HepG2 (cell line): ENCODE data around the gene PHRF1. TPM values are rescaled to one million over a fixed set of nuclear protein-coding genes. Genes with fewer than 3 reads are reported as not detected.

ENCODE experiments used
- AGO1 ChIP-seq: fragments of 200-400 bp; formaldehyde crosslinking; IDR thresholded peaks from 2 replicates; pipeline ENCODE4 v1.6.1; 2017; ENCODE audit warnings: mild to moderate bottlenecking, low read depth, low read length, moderate library complexity; ENCODE audit not compliant: poor library complexity, severe bottlenecking
- ASH2L ChIP-seq: fragments of 300-600, 200-600 bp; sonication (generic); IDR thresholded peaks from 2 replicates; pipeline ENCODE4 v1.7.0; 2017; ENCODE audit warnings: low read depth, mild to moderate bottlenecking, moderate library complexity, mixed read lengths, low read length; ENCODE audit not compliant: insufficient read length
- ELF1 ChIP-seq: sonication (generic); formaldehyde crosslinking; IDR thresholded peaks from 2 replicates; pipeline ENCODE4 v1.4.0; 2020; ENCODE audit warnings: missing genetic modification reagents
- ERF ChIP-seq: IDR thresholded peaks from 2 replicates; pipeline ENCODE4 v1.6.1; 2018; ENCODE audit warnings: missing biosample characterization, missing genetic modification reagents
- ESRRA ChIP-seq: sonication (generic); formaldehyde crosslinking; IDR thresholded peaks from 2 replicates; pipeline ENCODE4 v1.5.1; 2020; ENCODE audit warnings: mild to moderate bottlenecking, low read depth, missing genetic modification reagents
- GPN1 ChIP-seq: sonication (generic); formaldehyde crosslinking; IDR thresholded peaks from 2 replicates; pipeline ENCODE4 v1.5.1; 2020; ENCODE audit warnings: missing genetic modification reagents, borderline replicate concordance
- HOXA3 ChIP-seq: sonication (generic); formaldehyde crosslinking; IDR thresholded peaks from 2 replicates; pipeline ENCODE4 v1.5.0; 2020; ENCODE audit warnings: missing genetic modification reagents
- KLF6 ChIP-seq: IDR thresholded peaks from 2 replicates; pipeline ENCODE4 v1.8.0; 2016; ENCODE audit warnings: missing biosample characterization, missing genetic modification reagents
- NFYB ChIP-seq: sonication (generic); formaldehyde crosslinking; IDR thresholded peaks from 2 replicates; pipeline ENCODE4 v1.4.0; 2020; ENCODE audit warnings: missing genetic modification reagents
- NR2C2 ChIP-seq: sonication (generic); formaldehyde crosslinking; IDR thresholded peaks from 2 replicates; pipeline ENCODE4 v1.4.0; 2020; ENCODE audit warnings: missing genetic modification reagents, mild to moderate bottlenecking, moderate library complexity, borderline replicate concordance
- NR2F1 ChIP-seq, 2 experiments: fragments of 450-650 bp in 1 of 2; formaldehyde crosslinking in 1 of 2; IDR thresholded peaks; 2 replicates each; pipeline versions ENCODE4 v1.5.0 to v1.6.1; 2016 to 2020; ENCODE audit warnings: mild to moderate bottlenecking in 1 of 2, missing compliant biosample characterization in 1 of 2, missing genetic modification reagents in 1 of 2, moderate library complexity in 1 of 2
- PCBP1 ChIP-seq: fragments of 200-400 bp; formaldehyde crosslinking; IDR thresholded peaks from 2 replicates; pipeline ENCODE4 v1.6.1; 2017; ENCODE audit warnings: mild to moderate bottlenecking, low read depth, low read length, borderline replicate concordance
- POLR2G ChIP-seq: fragments of 200-400 bp; formaldehyde crosslinking; IDR thresholded peaks from 2 replicates; pipeline ENCODE4 v1.6.1; 2018; ENCODE audit warnings: mild to moderate bottlenecking, low read depth, low read length, moderate library complexity
- TP53 ChIP-seq: sonication (generic); formaldehyde crosslinking; conservative IDR thresholded peaks from 2 replicates; pipeline ENCODE4 v1.4.0; 2020; ENCODE audit warnings: missing genetic modification reagents
- ZNF124 ChIP-seq: sonication (generic); formaldehyde crosslinking; IDR thresholded peaks from 2 replicates; pipeline ENCODE4 v1.4.0; 2020; ENCODE audit warnings: missing genetic modification reagents
- ZNF563 ChIP-seq: sonication (generic); formaldehyde crosslinking; IDR thresholded peaks from 2 replicates; pipeline ENCODE4 v1.8.0; 2022; ENCODE audit warnings: mild to moderate bottlenecking, moderate library complexity, missing genetic modification reagents
- ZNF891 ChIP-seq: sonication (generic); formaldehyde crosslinking; IDR thresholded peaks from 2 replicates; pipeline ENCODE4 v1.5.0; 2020; ENCODE audit warnings: mild to moderate bottlenecking, missing genetic modification reagents
- polyA plus RNA-seq, 8 experiments: library from polyadenylated mRNA; depleted of rRNA in 3 of 8; stranded (reverse) in 7 of 8; unstranded in 1 of 8; fragments of >200 nt; fragmentation: Illumina TruSeq in 4 of 8; extraction: Trizol in 4 of 8; gene quantifications; 2 replicates each; pipeline versions ENCODE4 v1.2.1 to v1.2.3, GENCODE V29; 2011 to 2016; ENCODE audit warnings: low read depth in 4 of 8, missing spikeins in 1 of 8, mixed read lengths in 1 of 8; ENCODE audit not compliant: insufficient read depth in 1 of 8
- total RNA-seq, 5 experiments: library from RNA; depleted of rRNA; stranded (reverse); fragments of >200 nt; fragmentation: Illumina TruSeq; extraction: Trizol; gene quantifications; 2 replicates each; pipeline ENCODE4 v1.2.3, GENCODE V29; 2016; ENCODE audit warnings: low read depth in 1 of 5
- TF ChIP-seq, protein P1 (sequence below): IDR thresholded peaks from 2 replicates; pipeline ENCODE4 v1.6.1; 2016; ENCODE audit warnings: missing biosample characterization, missing genetic modification reagents, low read depth
- TF ChIP-seq, protein P2 (sequence below): IDR thresholded peaks from 2 replicates; pipeline ENCODE4 v1.6.1; 2016; ENCODE audit warnings: missing compliant biosample characterization, missing genetic modification reagents, borderline replicate concordance
- TF ChIP-seq, protein P3 (sequence below), 2 experiments: sonication (generic) in 1 of 2; formaldehyde crosslinking in 1 of 2; IDR thresholded peaks; 2 replicates each; pipeline versions ENCODE4 v1.4.0 to v1.6.1; 2018 to 2020; ENCODE audit warnings: missing genetic modification reagents in 2 of 2, borderline replicate concordance in 1 of 2, low read depth in 1 of 2, mild to moderate bottlenecking in 1 of 2, missing biosample characterization in 1 of 2
- TF ChIP-seq, protein P4 (sequence below): IDR thresholded peaks from 2 replicates; pipeline ENCODE4 v1.6.1; 2016; ENCODE audit warnings: mild to moderate bottlenecking, missing biosample characterization, missing genetic modification reagents
- TF ChIP-seq, protein P5 (sequence below): IDR thresholded peaks from 2 replicates; pipeline ENCODE4 v1.6.1; 2016

PHRF1 gene
- total and polyA plus RNA-seq, 2 of the 13 experiments (the other 11 are each of a cell fraction or from before 2014, with no cell fraction given), result 8.2 to 16.7 TPM

DNA sequence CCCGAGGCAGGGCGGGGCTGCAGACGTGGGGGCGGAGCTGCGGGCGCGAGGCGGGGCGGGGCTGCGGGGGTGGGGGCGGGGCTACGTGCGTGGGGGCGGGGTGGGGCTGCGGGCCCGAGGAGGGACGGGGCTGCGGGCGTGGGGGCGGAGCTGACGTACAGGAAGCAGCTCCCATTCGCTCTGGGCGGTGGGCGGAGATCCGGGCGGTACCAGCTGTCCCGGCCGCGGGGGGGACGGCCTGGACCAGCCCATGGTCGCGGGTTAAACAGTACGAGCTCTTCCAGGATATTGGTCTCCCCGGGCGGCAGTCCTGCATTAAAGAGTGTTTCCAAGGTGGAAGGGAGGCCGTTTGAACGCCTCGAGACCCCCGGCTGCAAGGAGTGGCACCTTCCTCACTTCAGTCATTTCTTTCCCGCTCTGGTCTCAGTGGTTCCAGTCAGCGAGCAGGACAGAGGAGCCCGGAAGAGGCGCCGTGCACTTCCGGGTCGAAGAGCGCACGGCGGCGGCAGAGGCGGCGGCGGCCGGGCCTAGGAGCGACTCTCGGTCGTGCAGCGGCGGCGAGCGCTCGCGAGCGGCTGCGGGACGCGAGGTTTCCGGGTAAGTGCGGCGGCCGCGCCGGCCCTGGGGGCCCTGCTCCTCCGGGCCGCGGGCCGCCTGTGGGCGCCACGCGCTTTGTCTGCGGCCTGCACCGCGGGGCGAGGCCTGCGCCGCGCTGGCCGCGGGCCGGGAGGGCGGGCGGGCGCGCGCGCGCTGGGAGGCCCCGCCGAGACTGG is at the start of gene PHRF1 (continued):
- TF ChIP-seq NR2F1 (CRISPR knock-in tag; IDR thresholded peaks at IDR 0.05), result no peak
- TF ChIP-seq, protein P1, sequence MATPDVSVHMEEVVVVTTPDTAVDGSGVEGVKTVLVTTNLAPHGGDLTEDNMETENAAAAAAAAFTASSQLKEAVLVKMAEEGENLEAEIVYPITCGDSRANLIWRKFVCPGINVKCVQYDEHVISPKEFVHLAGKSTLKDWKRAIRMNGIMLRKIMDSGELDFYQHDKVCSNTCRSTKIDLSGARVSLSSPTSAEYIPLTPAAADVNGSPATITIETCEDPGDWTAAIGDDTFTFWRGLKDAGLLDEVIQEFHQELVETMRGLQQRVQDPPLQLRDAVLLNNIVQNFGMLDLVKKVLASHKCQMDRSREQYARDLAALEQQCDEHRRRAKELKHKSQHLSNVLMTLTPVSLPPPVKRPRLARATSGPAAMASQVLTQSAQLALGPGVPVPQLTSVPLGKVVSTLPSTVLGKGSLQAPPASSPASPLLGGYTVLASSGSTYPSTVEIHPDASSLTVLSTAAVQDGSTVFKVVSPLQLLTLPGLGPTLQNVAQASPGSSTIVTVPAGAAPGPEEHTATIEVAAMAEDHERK (CRISPR knock-in tag), result peak; percentile 57; the same call in 1 of the 2 replicates
- TF ChIP-seq ELF1 (CRISPR knock-in tag), result peak; percentile 93
- TF ChIP-seq HOXA3 (CRISPR knock-in tag), result peak; percentile 39; the same call in 1 of the 2 replicates
- TF ChIP-seq GPN1 (CRISPR knock-in tag), result no peak
- TF ChIP-seq, protein P2, sequence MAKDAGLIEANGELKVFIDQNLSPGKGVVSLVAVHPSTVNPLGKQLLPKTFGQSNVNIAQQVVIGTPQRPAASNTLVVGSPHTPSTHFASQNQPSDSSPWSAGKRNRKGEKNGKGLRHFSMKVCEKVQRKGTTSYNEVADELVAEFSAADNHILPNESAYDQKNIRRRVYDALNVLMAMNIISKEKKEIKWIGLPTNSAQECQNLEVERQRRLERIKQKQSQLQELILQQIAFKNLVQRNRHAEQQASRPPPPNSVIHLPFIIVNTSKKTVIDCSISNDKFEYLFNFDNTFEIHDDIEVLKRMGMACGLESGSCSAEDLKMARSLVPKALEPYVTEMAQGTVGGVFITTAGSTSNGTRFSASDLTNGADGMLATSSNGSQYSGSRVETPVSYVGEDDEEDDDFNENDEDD (CRISPR knock-in tag), result peak; percentile 85; the same call in 1 of the 2 replicates
- TF ChIP-seq ZNF563 (CRISPR knock-in tag), result 0 out of 2 replicates have a peak, but pooled peaks have one; percentile 13
- TF ChIP-seq TP53 (CRISPR knock-in tag), result no peak
- TF ChIP-seq, protein P3, sequence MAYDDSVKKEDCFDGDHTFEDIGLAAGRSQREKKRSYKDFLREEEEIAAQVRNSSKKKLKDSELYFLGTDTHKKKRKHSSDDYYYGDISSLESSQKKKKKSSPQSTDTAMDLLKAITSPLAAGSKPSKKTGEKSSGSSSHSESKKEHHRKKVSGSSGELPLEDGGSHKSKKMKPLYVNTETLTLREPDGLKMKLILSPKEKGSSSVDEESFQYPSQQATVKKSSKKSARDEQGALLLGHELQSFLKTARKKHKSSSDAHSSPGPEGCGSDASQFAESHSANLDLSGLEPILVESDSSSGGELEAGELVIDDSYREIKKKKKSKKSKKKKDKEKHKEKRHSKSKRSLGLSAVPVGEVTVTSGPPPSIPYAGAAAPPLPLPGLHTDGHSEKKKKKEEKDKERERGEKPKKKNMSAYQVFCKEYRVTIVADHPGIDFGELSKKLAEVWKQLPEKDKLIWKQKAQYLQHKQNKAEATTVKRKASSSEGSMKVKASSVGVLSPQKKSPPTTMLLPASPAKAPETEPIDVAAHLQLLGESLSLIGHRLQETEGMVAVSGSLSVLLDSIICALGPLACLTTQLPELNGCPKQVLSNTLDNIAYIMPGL (CRISPR knock-in tag; IDR thresholded peaks at IDR 0.05; ENCODE audit: borderline replicate concordance in 1 of 2, low read depth in 1 of 2), result 0 out of 4 replicates have a peak, but pooled peaks of 1 of the 2 experiments have one; percentile 16
- TF ChIP-seq ASH2L, result peak; percentile 81
- TF ChIP-seq ZNF891, result no peak
- TF ChIP-seq NR2C2 (CRISPR knock-in tag), result peak; percentile 98
- peak; percentile 88 for TF ChIP-seq POLR2G
- no peak for TF ChIP-seq AGO1
- 0 out of 2 replicates have a peak, but pooled peaks have one; percentile 15 for TF ChIP-seq ZNF124 (CRISPR knock-in tag)
- 0 out of 2 replicates have a peak, but pooled peaks have one; percentile 26 for TF ChIP-seq ESRRA (CRISPR knock-in tag)
- TF ChIP-seq, protein P4, sequence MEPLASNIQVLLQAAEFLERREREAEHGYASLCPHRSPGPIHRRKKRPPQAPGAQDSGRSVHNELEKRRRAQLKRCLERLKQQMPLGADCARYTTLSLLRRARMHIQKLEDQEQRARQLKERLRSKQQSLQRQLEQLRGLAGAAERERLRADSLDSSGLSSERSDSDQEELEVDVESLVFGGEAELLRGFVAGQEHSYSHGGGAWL, result peak; percentile 54; the same call in 1 of the 2 replicates
- TF ChIP-seq, protein P5, sequence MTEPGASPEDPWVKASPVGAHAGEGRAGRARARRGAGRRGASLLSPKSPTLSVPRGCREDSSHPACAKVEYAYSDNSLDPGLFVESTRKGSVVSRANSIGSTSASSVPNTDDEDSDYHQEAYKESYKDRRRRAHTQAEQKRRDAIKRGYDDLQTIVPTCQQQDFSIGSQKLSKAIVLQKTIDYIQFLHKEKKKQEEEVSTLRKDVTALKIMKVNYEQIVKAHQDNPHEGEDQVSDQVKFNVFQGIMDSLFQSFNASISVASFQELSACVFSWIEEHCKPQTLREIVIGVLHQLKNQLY (CRISPR knock-in tag), result no peak
- TF ChIP-seq PCBP1, result peak; percentile 90
- peak; percentile 72 for TF ChIP-seq ERF (CRISPR knock-in tag)
- TF ChIP-seq NFYB (CRISPR knock-in tag), result peak; percentile 58
- TF ChIP-seq KLF6, result peak; percentile 64; the same call in 1 of the 2 replicates
